Activated effector memory CD4-positive, alpha-beta T cell treated with Interleukin-2 at 50 U/mL for 16 hours (primary cell): ENCODE measurements around the gene DPF3.

Experiments used
- DNase-seq: peaks from one replicate; pipeline ENCODE4 v3.0.0-alpha.2; 2020

DPF3 gene

DNA sequence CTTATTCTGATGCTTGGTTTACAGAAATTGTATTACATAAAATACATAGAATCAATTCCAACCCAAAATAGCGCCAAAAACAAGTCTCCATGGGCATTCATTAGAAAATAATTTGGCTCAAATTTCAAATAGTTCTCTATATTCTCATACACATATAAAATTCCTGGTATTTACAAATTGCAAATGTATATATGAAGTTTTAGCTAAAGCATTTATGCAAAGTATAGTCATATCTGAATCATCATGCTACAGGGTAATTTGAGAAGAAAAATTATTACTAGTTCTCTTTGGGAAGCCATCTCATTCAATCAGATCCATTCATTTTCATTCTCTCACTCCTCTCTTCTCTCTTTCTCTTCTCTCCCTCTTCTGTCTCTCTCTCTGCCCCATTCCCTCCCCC, 257.8 kb downstream of the DPF3 start:
- DNase-seq = no peak

DNA sequence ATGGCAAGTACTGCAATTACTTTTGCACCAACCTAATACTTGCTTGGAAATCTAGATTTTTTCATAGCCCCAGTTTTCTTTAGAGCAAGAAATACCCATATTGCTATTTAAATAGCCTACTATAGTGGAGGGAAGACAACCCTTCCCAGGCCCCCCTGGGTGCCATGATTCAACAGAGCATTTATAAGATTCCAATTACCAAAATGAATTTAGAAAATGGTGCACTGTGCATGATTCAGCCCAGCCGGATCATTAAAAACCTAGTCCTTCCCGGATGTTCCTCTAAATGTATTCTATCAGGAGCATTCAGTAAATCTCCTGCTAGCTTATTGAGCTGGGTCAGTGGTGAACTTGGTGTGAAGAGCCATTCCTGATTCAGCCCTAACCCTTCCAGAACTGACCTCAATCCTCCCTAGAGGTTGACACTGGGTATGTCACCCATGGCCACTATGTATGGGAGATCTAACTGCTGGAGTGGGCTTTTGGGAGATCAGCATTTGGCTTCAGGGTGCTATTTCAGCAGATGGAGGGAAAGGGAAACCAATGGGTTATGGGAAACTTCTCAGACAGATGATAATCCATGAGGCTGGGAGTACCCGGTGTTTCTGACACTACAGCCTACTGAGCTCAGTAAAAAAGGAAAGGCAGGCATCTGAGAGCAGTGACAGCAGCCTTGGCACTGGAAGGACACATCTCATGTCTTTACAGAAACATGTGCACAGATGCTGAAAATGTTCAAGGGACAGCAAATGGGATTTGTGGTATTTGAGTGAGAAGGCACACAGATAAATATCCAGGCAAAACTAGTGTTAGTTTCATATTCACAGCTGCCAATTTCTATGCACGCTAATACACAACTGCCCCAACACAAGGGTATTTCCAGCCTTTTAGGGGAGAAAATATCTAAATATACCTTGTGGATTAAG, 258.9 kb downstream of the DPF3 start:
- DNase-seq = no peak

GRCh38 chr14:72633551-72633950, 260.4 kb downstream of the DPF3 start:
- no peak for DNase-seq

DNA sequence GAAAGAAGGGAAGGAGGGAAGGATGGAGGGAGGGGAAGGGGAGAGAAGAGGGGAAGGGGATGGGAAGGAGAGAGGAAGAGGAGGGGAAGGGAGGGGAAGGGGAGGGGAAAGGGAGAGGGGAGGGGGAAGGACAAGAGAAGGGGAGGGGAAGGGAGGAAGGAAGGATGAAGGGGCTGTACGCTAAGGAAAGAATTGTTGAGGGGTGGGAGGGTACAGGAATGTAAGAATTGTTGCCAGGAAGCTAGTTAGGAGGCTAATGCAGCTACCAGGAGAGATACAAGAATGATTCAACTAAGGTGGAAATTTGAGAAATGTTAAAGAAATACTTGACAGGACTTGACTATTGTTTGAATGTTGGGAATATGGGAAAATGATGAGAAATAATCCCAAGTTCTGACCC, 261.2 kb downstream of the DPF3 start:
- DNase-seq = no peak

- DNase-seq = no peak
Measured at GRCh38 chr14:72631401-72631800, 262.5 kb downstream of the DPF3 start.

GRCh38 chr14:72630374-72630773, 263.5 kb downstream of the DPF3 start:
- no peak for DNase-seq

GRCh38 chr14:72629534-72629933, 264.4 kb downstream of the DPF3 start:
- DNase-seq = no peak

GRCh38 chr14:72625689-72626088, 268.2 kb downstream of the DPF3 start:
- no peak for DNase-seq

DNA sequence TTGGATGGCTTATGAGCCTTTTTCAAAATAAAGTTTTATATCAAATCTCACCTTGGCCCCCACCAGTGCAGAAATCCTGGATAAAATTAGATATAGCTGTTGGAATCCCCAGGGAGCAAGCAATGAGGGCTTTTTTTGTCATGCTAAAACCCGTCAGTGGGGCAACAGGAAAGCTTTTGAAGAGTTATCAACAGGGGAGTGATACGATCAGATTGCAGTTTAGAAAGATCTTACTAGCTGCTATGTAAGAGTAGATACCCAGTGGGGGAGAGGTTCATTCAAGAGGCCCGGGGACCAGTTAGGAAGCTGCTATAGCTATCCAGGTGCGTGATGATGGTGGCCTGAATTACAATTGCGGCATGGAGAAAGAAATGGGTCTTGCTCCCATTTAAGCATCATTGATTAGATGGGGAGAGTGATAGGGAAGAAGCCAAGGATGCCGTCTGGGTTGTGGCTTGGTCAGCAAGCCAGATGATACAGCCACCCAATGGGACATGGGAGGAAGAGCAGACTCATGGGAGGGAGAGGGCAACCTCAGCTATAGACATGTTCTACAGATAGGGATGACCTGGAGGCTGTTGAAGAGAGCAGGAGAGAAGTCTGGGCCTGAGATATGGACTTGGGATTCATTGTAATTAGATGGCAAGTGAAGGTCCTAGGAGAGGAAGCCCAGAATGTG, 272.4 kb downstream of the DPF3 start:
- no peak for DNase-seq

- DNase-seq = no peak
Measured at GRCh38 chr14:72619881-72620280, 274.0 kb downstream of the DPF3 start.

GRCh38 chr14:72619111-72619571, 274.8 kb downstream of the DPF3 start:
- DNase-seq = no peak

DNA sequence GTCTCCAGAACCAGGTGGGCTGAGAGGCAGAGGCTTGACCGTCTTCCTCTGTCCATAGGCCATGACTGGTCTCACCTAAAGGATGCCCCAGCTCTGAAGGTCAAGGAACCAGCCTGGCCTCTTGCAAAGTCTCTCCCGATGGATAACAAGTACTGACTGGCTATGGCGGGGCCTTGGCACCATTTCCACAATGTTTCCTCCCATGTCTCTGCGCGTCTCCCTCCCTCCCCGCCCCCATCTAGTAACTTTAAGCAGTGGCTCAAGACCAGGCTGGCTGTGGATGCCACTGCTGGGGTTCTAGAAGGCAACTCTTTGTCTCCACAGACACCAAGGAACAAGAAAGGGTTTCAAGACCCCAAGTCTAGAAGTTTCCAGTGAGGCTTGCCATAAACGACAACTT, 275.5 kb downstream of the DPF3 start:
- DNase-seq = no peak

DNA sequence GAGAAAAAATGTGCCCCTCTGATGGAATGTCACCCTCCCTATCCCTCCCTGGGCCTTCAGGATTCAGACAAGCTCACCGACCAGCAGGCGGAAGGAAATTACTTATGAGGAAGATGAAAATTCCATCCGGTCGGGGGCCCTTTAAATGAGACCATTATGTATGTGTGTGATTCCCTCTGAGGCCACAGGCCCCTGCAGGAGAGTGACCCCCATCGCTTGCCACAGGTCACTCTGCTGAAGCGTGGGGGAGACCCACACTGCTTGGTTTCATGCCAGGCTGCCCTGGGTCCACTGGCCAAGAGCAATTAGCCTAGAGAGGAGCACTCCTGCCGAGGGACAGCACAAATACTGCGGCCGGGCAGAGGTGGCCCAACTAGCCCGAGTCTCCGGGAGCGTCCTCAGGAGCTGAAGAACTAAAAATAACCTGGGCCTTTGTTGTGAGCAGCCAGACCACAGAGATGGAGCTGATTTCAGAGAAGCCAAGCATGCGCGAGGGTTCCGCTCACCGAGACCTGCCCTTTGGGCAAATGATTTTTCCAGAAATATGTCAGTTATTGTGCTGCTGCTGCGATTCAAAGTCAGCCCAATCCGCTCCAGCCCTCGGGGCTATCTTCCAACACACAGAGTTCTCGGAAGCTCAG, 276.4 kb downstream of the DPF3 start:
- DNase-seq = no peak

DNA sequence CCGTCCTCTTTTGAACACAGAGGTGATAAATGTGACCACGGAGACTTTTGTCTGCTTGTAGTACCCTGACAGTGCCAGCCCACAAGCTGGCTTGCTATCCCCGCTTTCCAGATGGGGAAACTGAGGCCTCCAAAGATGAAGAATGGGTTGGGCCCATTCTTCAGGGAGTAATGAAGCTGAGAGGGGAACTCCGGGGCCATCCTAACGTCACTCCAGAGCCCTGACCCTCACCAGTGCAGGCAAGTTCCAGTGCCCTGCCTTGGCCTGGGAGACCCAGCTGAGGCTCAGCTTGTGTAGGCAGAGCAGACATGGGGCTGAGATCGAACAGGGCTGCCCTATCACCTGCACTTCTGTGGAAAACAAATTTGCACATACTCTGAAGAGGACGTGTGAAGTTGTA, 277.1 kb downstream of the DPF3 start:
- DNase-seq = no peak

DNA sequence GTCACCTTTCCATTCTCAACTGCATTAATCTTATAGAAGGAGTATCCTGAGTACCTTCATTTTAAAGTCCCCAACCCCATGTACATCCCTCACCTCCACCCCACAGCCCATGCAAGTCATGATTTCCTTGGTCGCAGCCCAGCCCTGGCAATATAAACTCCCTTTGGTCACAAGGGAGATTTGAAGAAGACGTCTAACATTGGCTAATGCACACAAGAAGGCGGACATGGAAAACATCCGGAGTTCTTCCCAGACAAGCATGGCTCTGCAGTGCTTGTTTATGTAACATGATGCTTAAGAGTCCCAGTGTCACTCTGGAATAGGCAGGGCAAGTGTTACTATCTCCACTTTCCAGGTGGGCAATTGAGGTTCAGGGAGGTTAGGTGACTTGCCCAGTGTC, 277.6 kb downstream of the DPF3 start:
- no peak for DNase-seq

DNA sequence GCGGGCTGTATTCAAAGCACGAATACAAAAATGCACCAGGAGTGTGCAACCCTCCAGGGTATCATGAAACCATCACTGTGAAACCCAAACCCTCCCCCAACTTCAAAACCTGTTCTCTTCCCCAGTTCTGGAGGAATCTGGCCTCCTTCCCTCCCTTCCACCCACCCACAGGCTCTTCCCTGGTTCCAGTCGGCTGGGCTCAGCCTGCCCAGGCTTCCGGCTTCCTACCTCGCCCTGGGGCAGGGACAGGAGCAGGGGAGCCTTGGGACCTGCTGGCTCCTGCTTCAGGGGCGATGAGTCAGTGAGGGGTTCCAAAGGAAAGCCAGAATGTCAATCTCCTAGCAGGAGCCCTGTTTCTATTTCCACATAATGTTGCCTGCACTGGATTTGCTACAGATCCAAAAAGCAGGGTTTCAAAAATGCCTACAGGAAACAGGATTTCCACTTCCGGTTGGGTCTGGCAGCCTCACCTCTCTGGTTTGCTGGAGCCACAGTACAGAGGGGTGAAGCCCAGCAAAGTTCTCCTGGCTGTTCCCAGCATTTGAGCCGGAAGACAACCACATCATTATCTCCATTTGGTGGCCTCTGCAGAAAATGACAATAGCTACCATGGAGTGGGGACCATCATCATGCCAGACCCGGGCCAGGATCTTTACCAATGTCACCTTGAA, 278.3 kb downstream of the DPF3 start:
- DNase-seq = no peak

DNA sequence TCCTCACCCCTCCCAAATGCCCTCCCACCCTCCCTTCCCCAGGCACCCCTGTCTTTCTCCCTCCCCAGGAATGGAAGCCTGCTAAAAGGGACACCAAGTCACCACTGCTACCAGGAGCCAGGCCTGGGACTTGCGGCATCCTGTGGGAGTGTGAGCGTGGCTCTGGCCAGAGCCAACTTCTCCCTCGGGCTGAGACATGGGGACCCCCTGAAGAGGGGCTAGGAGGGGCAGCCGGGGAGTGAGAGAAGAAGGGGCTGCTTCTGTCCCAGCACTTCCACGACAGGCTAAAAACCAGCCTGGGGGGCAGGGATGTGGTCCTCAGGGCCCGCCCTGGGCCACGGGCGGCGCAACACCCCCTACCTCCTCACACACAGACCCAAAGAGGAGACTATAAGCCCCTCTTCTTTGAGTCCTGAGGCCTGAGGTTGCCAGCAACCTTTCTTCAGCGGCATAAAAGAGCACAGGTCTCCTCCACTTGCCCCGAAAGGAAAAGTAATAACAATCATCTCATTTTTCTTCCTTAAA, 278.9 kb downstream of the DPF3 start:
- DNase-seq = no peak

DNA sequence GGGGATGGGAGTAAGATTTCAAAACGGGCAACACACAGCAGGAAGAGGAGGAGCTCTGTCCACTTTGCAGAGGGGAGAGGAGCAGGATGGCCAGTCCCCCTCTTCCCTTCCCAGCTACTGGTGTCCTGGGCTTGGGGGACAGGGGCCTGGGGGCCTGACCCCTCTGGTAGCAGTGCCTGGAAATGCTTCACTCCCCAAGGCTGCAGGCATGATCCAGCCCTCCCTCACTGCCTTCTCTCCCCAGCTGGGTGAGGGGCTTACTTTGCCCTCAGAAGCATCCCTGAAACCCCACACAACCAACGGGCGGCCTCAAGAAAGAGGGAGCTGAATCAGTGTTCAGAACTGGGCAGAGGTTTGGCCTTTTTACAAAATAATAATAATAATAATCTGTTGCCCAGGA, 279.5 kb downstream of the DPF3 start:
- no peak for DNase-seq

- DNase-seq = no peak
Measured at GRCh38 chr14:72613975-72614319, 280.0 kb downstream of the DPF3 start.

DNA sequence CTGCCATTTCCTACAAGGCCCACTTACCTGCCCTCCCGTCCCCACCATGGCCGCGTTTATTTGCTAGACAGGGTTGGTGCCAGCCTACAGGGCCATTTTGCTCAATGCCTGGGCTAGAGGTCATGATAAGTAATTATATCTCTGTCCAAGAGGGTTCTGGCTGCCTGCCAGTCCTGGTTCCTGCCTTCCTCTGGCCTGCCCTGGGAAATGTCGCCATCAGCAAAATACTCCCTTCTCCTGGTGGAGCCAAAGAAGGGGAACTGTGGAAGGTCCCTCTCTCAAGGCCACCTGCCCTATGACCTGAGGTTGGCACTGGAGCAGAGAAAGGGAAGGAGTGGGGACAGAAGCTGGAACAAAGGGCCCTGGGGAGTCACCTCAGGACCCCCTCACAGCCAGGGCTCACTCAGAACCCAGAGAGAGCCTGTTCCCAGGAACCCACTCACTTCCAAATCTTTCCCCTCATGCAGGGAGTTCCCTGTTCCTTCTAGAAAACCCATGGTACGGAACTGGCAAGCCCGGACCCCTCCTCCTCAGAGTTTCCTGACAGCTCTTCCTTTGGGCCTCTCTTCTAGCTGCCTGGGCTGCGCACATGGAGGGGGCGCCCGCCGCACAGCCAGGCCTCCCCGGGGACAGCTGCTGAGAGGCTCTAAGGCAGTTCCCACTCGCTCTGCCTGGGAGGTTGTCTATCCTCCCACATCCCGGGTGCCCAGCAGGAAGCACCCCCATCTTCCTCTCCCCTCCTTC, 280.5 kb downstream of the DPF3 start:
- DNase-seq = no peak

DNA sequence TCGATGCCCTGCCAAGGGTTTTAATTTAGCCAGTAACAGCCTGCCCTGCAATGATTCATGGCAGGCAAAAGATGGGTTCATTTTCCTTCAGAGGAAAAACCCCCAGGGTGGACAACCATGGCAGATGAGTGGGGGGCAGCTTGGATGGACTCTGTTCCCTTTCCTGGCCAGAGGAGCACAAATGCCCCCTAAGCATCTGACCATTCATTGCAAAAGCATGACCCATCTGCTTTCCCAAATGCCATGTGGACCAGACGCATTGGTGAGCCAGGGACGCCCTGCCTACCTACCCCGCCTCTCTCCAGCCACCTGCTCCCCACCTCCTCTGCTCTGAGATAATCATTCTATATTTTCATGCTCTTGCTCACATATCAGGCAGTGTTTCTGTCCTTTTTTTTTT, 281.9 kb downstream of the DPF3 start:
- DNase-seq = no peak

DNA sequence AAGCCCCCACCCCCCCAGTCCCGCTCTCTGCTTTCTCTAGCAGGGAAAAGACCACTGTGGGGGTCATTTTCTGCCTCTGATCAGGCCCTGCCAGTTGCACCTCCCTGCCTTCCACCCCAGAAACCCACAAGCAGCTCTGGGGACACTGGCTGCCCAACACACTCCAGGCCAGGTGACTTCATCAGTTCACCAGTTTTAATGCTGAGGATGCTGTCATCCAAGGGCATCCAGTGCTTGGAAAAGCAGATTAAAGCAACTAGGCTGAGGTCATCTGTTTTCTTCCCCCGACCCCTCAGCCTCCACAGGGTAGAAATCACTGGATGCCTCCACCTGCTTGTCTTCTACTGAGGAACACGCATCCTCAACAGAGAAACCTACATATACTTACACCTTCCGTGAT, 282.4 kb downstream of the DPF3 start:
- no peak for DNase-seq
